Epithelial cell of esophagus (primary cell): ENCODE data around the gene RAB4B.
A peak's percentile ranks its signal among the peaks of the same experiment; 100 is the strongest.
"Not testable (repeated sequence)": the region's sequence is repeated elsewhere in the genome, so short reads cannot be mapped to it uniquely, and the experiment has no call there.

Experiments used
- DNase-seq: peaks from one replicate; pipeline ENCODE4 v3.0.0; 2010; ENCODE audit warnings: low read depth
- H3K4me3 ChIP-seq: 2 replicates; pipeline ENCODE4 v1.5.1; 2011; ENCODE audit warnings: mild to moderate bottlenecking, low read length, control low read depth
- TF ChIP-seq, protein P1 (sequence below): IDR thresholded peaks from 2 replicates; pipeline ENCODE4 v1.5.1; 2011; ENCODE audit warnings: low read depth, mild to moderate bottlenecking, low read length, control low read depth, inconsistent platforms; ENCODE audit not compliant: insufficient read depth; ENCODE audit errors: missing control alignments

Gene RAB4B, protein sequence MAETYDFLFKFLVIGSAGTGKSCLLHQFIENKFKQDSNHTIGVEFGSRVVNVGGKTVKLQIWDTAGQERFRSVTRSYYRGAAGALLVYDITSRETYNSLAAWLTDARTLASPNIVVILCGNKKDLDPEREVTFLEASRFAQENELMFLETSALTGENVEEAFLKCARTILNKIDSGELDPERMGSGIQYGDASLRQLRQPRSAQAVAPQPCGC

DNA sequence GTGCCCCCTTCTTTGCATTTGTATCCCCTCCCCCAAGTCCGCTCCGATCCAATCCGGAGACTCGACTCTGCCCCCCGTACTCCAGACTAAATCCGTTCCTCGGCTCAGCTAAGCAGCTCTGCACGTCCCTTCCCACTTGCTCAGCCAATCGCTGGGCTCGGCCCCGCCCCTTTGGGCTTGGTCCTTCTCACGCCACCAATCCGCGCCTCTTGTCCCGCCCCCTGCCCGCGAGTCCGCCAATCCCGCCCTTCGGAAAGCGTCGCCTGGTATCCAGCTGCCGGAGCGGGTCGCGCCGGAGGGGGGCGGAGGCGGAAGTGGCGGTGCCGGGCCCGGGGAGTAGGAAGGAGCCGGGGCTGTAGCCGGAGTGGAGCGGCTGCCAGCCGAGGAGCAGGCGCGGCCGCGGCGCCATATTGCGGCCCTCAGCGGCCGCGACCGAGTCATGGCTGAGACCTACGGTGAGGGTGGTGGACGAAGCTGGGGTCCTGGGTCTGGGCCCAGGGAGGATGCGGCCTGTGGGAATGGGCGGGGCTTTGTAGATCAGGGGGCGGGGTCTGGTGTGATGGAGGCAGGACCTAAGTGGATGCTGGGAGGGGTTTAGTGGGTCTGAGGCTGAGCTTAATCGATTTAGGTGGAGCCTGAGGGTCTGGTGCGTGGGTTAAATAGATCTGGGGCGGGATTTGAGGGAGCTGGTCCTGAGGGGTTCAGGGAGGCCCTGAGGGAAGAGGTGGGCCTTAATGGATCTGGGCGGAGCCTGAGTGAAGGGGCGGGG is at the start of gene RAB4B:
Gene RAB4B, plus strand, starts transcription at position 311 of the 769 bp plus-strand sequence. Its CDS starts 129 bp downstream, at position 440.
- H3K4me3 ChIP-seq: peak within 1 kb of the TSS; percentile 74
- TF ChIP-seq, protein P1, sequence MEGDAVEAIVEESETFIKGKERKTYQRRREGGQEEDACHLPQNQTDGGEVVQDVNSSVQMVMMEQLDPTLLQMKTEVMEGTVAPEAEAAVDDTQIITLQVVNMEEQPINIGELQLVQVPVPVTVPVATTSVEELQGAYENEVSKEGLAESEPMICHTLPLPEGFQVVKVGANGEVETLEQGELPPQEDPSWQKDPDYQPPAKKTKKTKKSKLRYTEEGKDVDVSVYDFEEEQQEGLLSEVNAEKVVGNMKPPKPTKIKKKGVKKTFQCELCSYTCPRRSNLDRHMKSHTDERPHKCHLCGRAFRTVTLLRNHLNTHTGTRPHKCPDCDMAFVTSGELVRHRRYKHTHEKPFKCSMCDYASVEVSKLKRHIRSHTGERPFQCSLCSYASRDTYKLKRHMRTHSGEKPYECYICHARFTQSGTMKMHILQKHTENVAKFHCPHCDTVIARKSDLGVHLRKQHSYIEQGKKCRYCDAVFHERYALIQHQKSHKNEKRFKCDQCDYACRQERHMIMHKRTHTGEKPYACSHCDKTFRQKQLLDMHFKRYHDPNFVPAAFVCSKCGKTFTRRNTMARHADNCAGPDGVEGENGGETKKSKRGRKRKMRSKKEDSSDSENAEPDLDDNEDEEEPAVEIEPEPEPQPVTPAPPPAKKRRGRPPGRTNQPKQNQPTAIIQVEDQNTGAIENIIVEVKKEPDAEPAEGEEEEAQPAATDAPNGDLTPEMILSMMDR: no peak
- DNase-seq: peak; percentile 100

DNA sequence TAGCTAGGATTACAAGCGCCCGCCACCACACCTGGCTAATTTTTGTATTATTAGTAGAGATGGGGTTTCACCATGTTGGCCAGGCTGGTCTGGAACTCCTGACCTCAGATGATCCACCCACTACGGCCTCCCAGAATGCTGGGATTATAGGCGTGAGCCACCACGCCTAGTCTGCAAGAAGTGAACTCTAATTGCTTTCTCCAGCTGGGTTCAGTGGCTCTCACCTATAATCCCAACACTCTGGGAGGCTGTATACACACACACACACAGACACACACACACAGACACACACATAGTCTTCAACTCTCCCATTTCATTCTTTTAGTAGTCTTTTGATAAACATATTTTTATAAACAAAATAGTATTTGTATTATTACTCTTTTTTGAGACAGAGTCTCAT is 48.0 kb upstream of the RAB4B start:
- H3K4me3 ChIP-seq, DNase-seq: not testable (repeated sequence)

DNA sequence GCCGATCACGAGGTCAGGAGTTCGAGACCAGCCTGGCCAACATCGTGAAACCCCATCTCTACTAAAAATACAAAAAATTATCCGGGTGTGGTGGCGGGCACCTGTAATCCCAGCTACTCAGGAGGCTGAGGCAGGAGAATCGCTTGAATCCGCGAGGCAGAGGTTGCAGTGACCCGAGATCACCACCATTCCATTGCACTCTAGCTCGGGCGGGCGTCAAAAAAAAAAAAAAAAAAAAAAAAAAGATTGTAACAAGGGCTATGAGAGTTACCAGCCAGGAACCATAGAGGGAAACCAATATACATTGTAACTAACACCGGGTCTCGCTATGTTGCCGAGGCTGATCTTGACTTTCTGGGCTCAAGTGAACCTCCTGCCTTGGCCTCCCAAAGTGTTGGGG is 45.7 kb upstream of the RAB4B start:
- DNase-seq, H3K4me3 ChIP-seq: not testable (repeated sequence)

DNA sequence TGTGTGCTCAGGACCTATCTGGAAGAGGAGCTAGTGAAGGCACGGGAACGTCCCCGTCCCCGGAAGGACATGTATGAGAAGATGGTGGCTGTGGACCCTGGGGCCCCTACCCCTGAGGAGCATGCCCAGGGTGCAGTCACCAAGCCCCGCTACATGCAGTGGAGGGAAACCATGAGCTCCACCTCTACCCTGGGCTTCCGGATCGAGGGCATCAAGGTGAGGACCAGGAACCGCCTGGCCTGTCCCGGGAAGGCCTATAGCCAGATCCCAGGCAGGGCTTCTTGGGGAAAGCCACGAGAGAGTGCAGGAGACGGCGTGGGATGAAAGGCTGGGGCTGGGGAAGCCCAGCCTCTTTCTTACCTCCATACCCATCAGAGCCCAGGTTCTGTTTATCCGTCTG is 44.9 kb upstream of the RAB4B start:
- TF ChIP-seq, protein P1: no peak
- no peak for DNase-seq
- no peak overlapping the region for H3K4me3 ChIP-seq

DNA sequence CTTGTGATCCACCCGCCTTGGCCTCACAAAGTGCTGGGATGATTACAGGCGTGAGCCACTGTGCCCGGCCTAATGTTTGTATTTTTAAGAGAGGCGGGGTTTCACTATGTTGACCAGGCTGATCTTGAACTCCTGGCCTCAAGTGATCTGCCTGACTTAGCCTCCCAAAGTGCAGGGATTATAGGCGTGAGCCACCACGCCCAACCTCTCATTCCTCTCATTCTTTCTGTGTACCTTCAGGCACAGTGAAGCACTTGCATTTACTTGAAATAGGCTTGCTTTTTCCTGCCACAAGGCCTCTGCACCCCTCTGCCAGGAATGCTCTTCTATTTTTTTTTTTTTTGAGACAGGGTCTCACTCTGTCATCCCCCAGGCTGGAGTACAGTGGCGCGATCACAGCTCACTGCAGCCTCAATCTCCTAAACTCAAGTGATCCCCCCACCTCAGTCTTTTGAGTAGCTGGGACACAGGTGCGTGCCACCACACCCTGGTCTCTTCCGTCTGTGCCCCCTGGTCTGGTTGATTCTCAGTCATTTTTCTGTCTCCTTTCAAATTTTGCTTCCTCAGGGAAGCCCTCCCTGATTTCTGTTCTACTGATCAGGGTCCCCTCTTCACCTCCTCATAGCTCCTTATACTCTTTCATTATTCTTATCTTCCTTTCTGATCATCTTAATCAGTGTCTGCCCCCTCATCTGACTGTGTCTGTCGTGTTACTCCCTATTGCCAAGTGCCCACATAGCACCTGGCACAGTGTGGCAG is 42.9 kb upstream of the RAB4B start:
- no peak overlapping the region for H3K4me3 ChIP-seq
- DNase-seq: no peak
- TF ChIP-seq, protein P1: no peak

DNA sequence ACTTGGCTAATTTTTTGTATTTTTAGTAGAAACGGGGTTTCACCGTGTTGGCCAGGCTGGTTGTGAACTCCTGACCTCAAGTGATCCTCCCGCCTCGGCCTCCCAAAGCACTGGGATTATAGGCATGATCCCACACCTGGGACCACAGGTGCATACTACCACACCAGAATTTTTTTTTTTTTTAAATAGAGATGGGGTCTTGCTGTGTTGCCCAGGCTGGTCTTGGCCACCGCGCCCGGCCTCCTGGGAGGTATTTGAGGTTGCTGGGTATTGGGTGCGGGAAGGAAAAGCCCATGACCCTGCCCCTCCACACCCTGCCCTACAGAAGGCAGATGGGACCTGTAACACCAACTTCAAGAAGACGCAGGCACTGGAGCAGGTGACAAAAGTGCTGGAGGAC is 41.4 kb upstream of the RAB4B start:
- DNase-seq: no peak
- TF ChIP-seq, protein P1: no peak
- H3K4me3 ChIP-seq: no peak overlapping the region

DNA sequence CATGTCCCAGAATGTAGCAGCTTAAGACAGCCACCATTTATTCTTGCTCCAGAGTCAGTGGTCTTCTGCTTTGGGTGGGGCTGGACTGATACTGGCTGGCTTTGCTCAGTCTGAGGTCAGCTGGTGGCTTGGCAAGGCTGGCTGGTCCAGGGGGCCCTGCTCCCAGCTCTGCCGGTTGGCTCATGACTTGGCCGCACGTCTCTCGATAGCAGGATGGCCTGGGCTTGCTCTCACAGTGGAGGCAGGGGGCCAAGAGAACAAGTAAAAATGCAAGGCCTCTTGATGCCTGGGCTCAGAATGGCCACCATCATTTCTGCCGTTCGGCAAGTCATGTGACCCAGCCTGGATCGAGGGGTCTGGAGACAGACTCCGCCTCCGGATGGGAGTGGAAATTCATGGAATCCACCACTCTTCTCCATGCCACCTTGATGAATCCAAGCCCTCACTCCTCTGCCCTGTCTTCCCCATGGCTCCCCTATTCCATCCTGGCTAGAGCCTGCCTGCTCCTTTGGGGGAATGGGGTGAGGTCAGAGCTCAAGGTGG is 40.9 kb upstream of the RAB4B start:
- TF ChIP-seq, protein P1: no peak
- no peak overlapping the region for H3K4me3 ChIP-seq
- no peak for DNase-seq
